ENCODE data around the gene WWP2. TPM values are rescaled to one million over a fixed set of nuclear protein-coding genes. Genes with fewer than 3 reads are reported as not detected.

The WWP2 gene
- total RNA-seq, 2 experiments from 2014 or later = 41.9 to 43.0 TPM

DNA sequence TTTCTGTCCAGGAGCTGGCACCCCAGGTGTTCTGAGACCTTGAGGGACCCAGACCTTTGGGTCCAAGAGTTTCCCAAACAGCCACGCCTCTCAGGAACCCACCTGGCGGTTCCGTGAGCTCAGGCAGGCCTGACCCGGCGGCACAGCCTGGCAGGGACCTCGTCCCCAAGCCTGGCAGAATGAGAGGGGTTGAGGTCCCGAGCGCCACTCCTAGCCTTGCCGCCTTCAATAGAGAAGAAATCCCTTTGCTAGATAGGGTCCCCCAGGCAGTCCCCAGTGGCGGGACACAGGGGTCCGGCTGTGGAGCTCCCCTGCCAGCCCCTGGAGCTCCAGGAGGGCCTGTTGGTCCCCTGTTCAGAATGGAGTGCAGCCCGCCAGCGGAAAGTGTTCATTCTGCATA, 178.5 kb downstream of the WWP2 start:
- intact Hi-C loops (cut with DNase I, micrococcal nuclease) = no loop called here
- Mint-ChIP-seq H3K4me1 (ENCODE audit: low read depth) (no peaks in the 10 kb centered on the region), H3K27ac (no peak overlapping the region), H3K4me3 (no peak overlapping the region), H3K36me3 (ENCODE audit: low read depth) (peaks cover 65% of the 10 kb centered on the region), H3K27me3 (no peaks in the 10 kb centered on the region), H3K9me3 (no peaks in the 10 kb centered on the region)
- Histone ChIP-seq H3K27ac (ENCODE audit: low read depth in 1 of 2, low read length in 2 of 2) (no peak overlapping the region), H3K4me1 (ENCODE audit: insufficient read depth, low read length) (no peaks in the 10 kb centered on the region), H3K27me3 (ENCODE audit: control insufficient read depth in 1 of 2, insufficient read depth in 2 of 2, low read length in 2 of 2) (no peaks in the 10 kb centered on the region), H3K9me3 (ENCODE audit: control insufficient read depth in 1 of 2, insufficient read depth in 1 of 2, low read length in 2 of 2) (no peaks in the 10 kb centered on the region), H3K4me3 (ENCODE audit: low read length) (no peak overlapping the region), H3K36me3 (ENCODE audit: insufficient read depth, low read length) (peaks cover 62% of the 10 kb centered on the region)
- ATAC-seq (ENCODE audit: poor library complexity) (no peak), DNase-seq (no peak)
- ChIA-PET CTCF (no interaction called here), POLR2A (no interaction called here)
- TF ChIP-seq CTCF (IDR thresholded peaks at IDR 0.05) = no peak

GRCh38 chr16:69941251-69942098, 179.3 kb downstream of the WWP2 start:
- CTCF ChIA-PET = interaction anchor here (2.0 kb wide), 1 partner anchor 11 kb away, joined by 5 read pairs; no protein-coding TSS in a partner anchor
- no peak for TF ChIP-seq CTCF (IDR thresholded peaks at IDR 0.05)

GRCh38 chr16:69942099-69942491, 180.0 kb downstream of the WWP2 start:
- Mint-ChIP-seq H3K36me3 (ENCODE audit: low read depth) (peaks cover 50% of the 10 kb centered on the region), H3K4me1 (ENCODE audit: low read depth) (no peaks in the 10 kb centered on the region), H3K27ac (no peak overlapping the region), H3K9me3 (no peaks in the 10 kb centered on the region), H3K4me3 (no peak overlapping the region), H3K27me3 (no peaks in the 10 kb centered on the region)
- POLR2A ChIA-PET = no interaction called here
- Histone ChIP-seq H3K27me3 (ENCODE audit: control insufficient read depth in 1 of 2, insufficient read depth in 2 of 2, low read length in 2 of 2) (no peaks in the 10 kb centered on the region), H3K4me3 (ENCODE audit: low read length) (no peak overlapping the region), H3K4me1 (ENCODE audit: insufficient read depth, low read length) (no peaks in the 10 kb centered on the region), H3K9me3 (ENCODE audit: control insufficient read depth in 1 of 2, insufficient read depth in 1 of 2, low read length in 2 of 2) (no peaks in the 10 kb centered on the region), H3K27ac (ENCODE audit: low read depth in 1 of 2, low read length in 2 of 2) (no peak overlapping the region), H3K36me3 (ENCODE audit: insufficient read depth, low read length) (peaks cover 47% of the 10 kb centered on the region)
- ATAC-seq (ENCODE audit: poor library complexity) (no peak), DNase-seq (no peak)
- no peak for TF ChIP-seq CTCF (IDR thresholded peaks at IDR 0.05)
- intact Hi-C loops (cut with DNase I, micrococcal nuclease) = no loop called here
- CTCF ChIA-PET = interaction anchor here (2.0 kb wide), 1 partner anchor 12 kb away, joined by 5 read pairs; no protein-coding TSS in a partner anchor

More at GRCh38 chr16:69941251-69942098, 179.3 kb downstream of the WWP2 start:
- DNase-seq = no peak
- no peak for ATAC-seq (ENCODE audit: poor library complexity)
- H3K9me3 ChIP-seq (ENCODE audit: control insufficient read depth in 1 of 2, insufficient read depth in 1 of 2, low read length in 2 of 2) = no peaks in the 10 kb centered on the region
- no peak overlapping the region for H3K4me3 Mint-ChIP-seq
- H3K27me3 Mint-ChIP-seq = no peaks in the 10 kb centered on the region
- no peak overlapping the region for H3K4me3 ChIP-seq (ENCODE audit: low read length)
- intact Hi-C loops (cut with DNase I, micrococcal nuclease) = no loop called here
- peaks cover 54% of the 10 kb centered on the region for H3K36me3 ChIP-seq (ENCODE audit: insufficient read depth, low read length)
- peaks cover 57% of the 10 kb centered on the region for H3K36me3 Mint-ChIP-seq (ENCODE audit: low read depth)
- POLR2A ChIA-PET = no interaction called here
- no peaks in the 10 kb centered on the region for H3K4me1 ChIP-seq (ENCODE audit: insufficient read depth, low read length)
- no peaks in the 10 kb centered on the region for H3K9me3 Mint-ChIP-seq
- H3K27me3 ChIP-seq (ENCODE audit: control insufficient read depth in 1 of 2, insufficient read depth in 2 of 2, low read length in 2 of 2) = no peaks in the 10 kb centered on the region
- no peak overlapping the region for H3K27ac Mint-ChIP-seq
- no peaks in the 10 kb centered on the region for H3K4me1 Mint-ChIP-seq (ENCODE audit: low read depth)
- no peak overlapping the region for H3K27ac ChIP-seq (ENCODE audit: low read depth in 1 of 2, low read length in 2 of 2)
